GM19099 (cell line): ENCODE results near the gene CCDC80.

Experiments used
- POLR2A ChIP-seq: IDR thresholded peaks from 3 replicates; pipeline ENCODE4 v1.6.1; 2011; ENCODE audit warnings: low read depth; ENCODE audit not compliant: insufficient read length; ENCODE audit errors: extremely low read depth

CCDC80 gene

GRCh38 chr3:112640930-112641801 is at the start of gene CCDC80:
TSS of gene CCDC80 (minus strand) at chr3:112641143. CDS start at chr3:112639905, 1,238 bp downstream.
- TF ChIP-seq POLR2A: no peak

GRCh38 chr3:112689989-112690388 is 49.0 kb upstream of the CCDC80 start:
- no peak for TF ChIP-seq POLR2A

- no peak for TF ChIP-seq POLR2A
Observed at GRCh38 chr3:112689385-112689784, 48.4 kb upstream of the CCDC80 start.

GRCh38 chr3:112688819-112689218 is 47.9 kb upstream of the CCDC80 start:
- TF ChIP-seq POLR2A: no peak

- TF ChIP-seq POLR2A: no peak
Observed at GRCh38 chr3:112688085-112688769, 47.3 kb upstream of the CCDC80 start.

- no peak for TF ChIP-seq POLR2A
Observed at GRCh38 chr3:112687616-112688015, 46.7 kb upstream of the CCDC80 start.

- no peak for TF ChIP-seq POLR2A
Observed at GRCh38 chr3:112687211-112687610, 46.3 kb upstream of the CCDC80 start.

- no peak for TF ChIP-seq POLR2A
Observed at GRCh38 chr3:112685956-112686799, 45.2 kb upstream of the CCDC80 start.

- no peak for TF ChIP-seq POLR2A
Observed at GRCh38 chr3:112685420-112685819, 44.5 kb upstream of the CCDC80 start.

- no peak for TF ChIP-seq POLR2A
Observed at GRCh38 chr3:112682361-112682760, 41.4 kb upstream of the CCDC80 start.

- no peak for TF ChIP-seq POLR2A
Observed at GRCh38 chr3:112681822-112682325, 40.9 kb upstream of the CCDC80 start.

- no peak for TF ChIP-seq POLR2A
Observed at GRCh38 chr3:112676659-112677234, 35.8 kb upstream of the CCDC80 start.

- no peak for TF ChIP-seq POLR2A
Observed at GRCh38 chr3:112675943-112676535, 35.1 kb upstream of the CCDC80 start.

- TF ChIP-seq POLR2A: no peak
Observed at GRCh38 chr3:112675349-112675748, 34.4 kb upstream of the CCDC80 start.
